ENCODE measurements around the gene LYRM4.
A peak's percentile ranks its signal among the peaks of the same experiment; 100 is the strongest.

The LYRM4 gene

GRCh38 chr6:5086294-5086890 is 174.4 kb downstream of the LYRM4 start:
- no peak overlapping the region for H3K27ac ChIP-seq (ENCODE audit: poor library complexity, severe bottlenecking)
- no peak overlapping the region for H3K4me3 ChIP-seq (ENCODE audit: severe bottlenecking)
- DNase-seq (ENCODE audit: low spot score) (no peak), ATAC-seq (ENCODE audit: low read depth) (no peak)
- TF ChIP-seq CTCF (IDR thresholded peaks at IDR 0.05; ENCODE audit: poor library complexity, severe bottlenecking), result no peak
- peaks cover 24% of the 10 kb centered on the region for H3K4me1 ChIP-seq (ENCODE audit: insufficient read depth, poor library complexity, severe bottlenecking)
- no peaks in the 10 kb centered on the region for H3K36me3 ChIP-seq (ENCODE audit: low read depth)
- no peaks in the 10 kb centered on the region for H3K27me3 ChIP-seq (ENCODE audit: insufficient read depth, poor library complexity, severe bottlenecking)
- H3K9me3 ChIP-seq (ENCODE audit: severe bottlenecking), result no peaks in the 10 kb centered on the region

DNA sequence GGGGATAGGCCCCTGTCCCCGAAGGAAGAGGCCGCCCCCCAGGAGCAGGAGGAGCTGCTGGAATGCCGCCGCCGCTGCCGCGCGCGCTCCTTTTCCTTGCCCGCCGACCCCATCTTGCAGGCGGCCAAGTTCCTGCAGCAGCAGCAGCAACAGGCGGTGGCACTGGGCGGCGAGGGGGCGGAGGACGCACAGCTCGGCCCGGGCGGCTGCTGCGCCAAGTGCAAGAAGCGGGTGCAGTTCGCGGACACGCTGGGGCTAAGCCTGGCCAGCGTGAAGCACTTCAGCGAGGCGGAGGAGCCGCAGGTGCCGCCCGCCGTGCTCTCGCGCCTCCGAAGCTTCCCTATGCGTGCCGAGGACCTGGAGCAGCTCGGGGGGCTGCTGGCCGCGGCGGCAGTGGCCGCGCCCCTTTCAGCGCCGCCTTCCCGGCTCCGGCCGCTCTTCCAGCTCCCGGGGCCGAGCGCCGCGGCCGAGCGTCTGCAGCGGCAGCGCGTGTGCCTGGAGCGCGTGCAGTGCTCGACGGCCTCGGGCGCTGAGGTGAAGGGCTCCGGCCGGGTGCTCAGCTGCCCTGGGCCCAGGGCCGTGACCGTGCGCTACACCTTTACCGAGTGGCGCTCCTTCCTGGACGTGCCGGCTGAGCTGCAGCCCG is 175.0 kb downstream of the LYRM4 start:
- Histone ChIP-seq H3K4me3 (ENCODE audit: severe bottlenecking) (peak overlapping the region; percentile 31), H3K27me3 (ENCODE audit: insufficient read depth, poor library complexity, severe bottlenecking) (no peaks in the 10 kb centered on the region), H3K9me3 (ENCODE audit: severe bottlenecking) (no peaks in the 10 kb centered on the region), H3K27ac (ENCODE audit: poor library complexity, severe bottlenecking) (no peak overlapping the region), H3K36me3 (ENCODE audit: low read depth) (no peaks in the 10 kb centered on the region), H3K4me1 (ENCODE audit: insufficient read depth, poor library complexity, severe bottlenecking) (peaks cover 24% of the 10 kb centered on the region)
- DNase-seq (ENCODE audit: low spot score) (no peak), ATAC-seq (ENCODE audit: low read depth) (peak; percentile 24)
- TF ChIP-seq CTCF (IDR thresholded peaks at IDR 0.05; ENCODE audit: poor library complexity, severe bottlenecking), result no peak

DNA sequence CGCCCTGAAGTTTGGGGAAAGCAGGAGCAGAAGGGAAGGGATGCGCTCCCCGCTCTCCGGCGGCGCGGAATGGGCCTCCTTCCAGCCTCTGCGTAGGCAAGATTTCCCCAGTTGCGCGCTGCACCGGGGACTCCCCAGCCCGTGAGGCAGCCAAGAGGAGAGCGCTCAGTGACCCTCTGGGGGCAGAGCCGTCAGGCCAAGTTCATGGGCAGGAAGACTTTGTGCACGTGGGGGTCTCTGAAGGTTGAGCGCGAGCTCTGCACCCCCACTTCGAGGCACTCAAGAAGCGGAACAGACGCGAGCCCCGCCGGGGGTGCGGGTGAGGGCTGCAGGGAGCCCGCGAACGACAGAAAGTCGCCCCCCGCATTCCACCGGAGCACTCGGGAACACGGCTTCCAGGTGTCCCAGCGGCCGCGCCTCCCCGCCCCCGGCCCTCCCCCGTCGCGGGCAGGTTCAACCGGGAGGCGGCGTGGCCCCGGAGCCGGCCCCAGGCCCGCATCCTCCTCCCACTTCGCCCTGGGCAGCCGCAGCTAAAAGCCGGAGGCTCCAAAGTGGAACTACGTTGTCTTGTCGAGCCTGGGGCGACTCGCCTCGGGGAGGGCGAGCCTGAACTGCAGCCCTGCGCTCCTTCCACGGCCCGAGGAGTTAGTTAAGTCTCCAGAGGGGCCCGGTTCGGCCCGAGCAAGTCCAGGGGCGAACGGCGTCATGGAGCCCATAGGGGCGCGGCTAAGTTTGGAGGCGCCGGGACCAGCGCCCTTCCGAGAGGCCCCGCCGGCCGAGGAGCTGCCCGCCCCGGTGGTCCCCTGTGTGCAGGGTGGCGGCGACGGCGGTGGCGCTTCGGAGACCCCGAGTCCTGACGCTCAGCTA is 175.7 kb downstream of the LYRM4 start, which contains the start of gene PPP1R3G:
PPP1R3G (plus strand) TSS at position 561 of the 867 bp plus-strand sequence; CDS start at position 706, 145 bp downstream.
- Histone ChIP-seq H3K9me3 (ENCODE audit: severe bottlenecking) (no peaks in the 10 kb centered on the region), H3K27ac (ENCODE audit: poor library complexity, severe bottlenecking) (no peak within 1 kb of the TSS), H3K4me3 (ENCODE audit: severe bottlenecking) (peak within 1 kb of the TSS; percentile 31), H3K4me1 (ENCODE audit: insufficient read depth, poor library complexity, severe bottlenecking) (peaks cover 24% of the 10 kb centered on the region), H3K27me3 (ENCODE audit: insufficient read depth, poor library complexity, severe bottlenecking) (no peaks in the 10 kb centered on the region), H3K36me3 (ENCODE audit: low read depth) (no peaks in the 10 kb centered on the region)
- TF ChIP-seq CTCF (IDR thresholded peaks at IDR 0.05; ENCODE audit: poor library complexity, severe bottlenecking), result no peak
- DNase-seq (ENCODE audit: low spot score) (no peak), ATAC-seq (ENCODE audit: low read depth) (peak; percentile 39)

GRCh38 chr6:5084360-5084780 is 176.4 kb downstream of the LYRM4 start:
- no peak overlapping the region for H3K27ac ChIP-seq (ENCODE audit: poor library complexity, severe bottlenecking)
- no peaks in the 10 kb centered on the region for H3K36me3 ChIP-seq (ENCODE audit: low read depth)
- no peaks in the 10 kb centered on the region for H3K27me3 ChIP-seq (ENCODE audit: insufficient read depth, poor library complexity, severe bottlenecking)
- peaks cover 24% of the 10 kb centered on the region for H3K4me1 ChIP-seq (ENCODE audit: insufficient read depth, poor library complexity, severe bottlenecking)
- H3K9me3 ChIP-seq (ENCODE audit: severe bottlenecking), result no peaks in the 10 kb centered on the region
- peak overlapping the region; percentile 31 for H3K4me3 ChIP-seq (ENCODE audit: severe bottlenecking)
- TF ChIP-seq CTCF (IDR thresholded peaks at IDR 0.05; ENCODE audit: poor library complexity, severe bottlenecking), result no peak
- ATAC-seq (ENCODE audit: low read depth), result no peak
- DNase-seq (ENCODE audit: low spot score), result no peak

All from RWPE2 (cell line).